Measurements from ENCODE around the gene ADAMTSL2. TPM values are rescaled to one million over a fixed set of nuclear protein-coding genes. Genes with fewer than 3 reads are reported as not detected.

The ADAMTSL2 gene
- total RNA-seq, 3 donors from 2014 or later (not counting 1 experiment from before 2014, with no cell fraction given) = not detected

GRCh38 chr9:133518706-133519449 lies 15.6 kb upstream of the ADAMTSL2 start:
- no peaks in the 10 kb centered on the region for H3K27me3 ChIP-seq (ENCODE audit: control insufficient read depth, insufficient read depth, low read length)

GRCh38 chr9:133519693-133520092 lies 14.8 kb upstream of the ADAMTSL2 start:
- Mint-ChIP-seq H3K27ac (no peak overlapping the region), H3K4me3 (no peak overlapping the region), H3K4me1 (no peaks in the 10 kb centered on the region), H3K27me3 (ENCODE audit: low read depth in 2 of 2) (no peaks in the 10 kb centered on the region), H3K9me3 (no peaks in the 10 kb centered on the region), H3K36me3 (no peaks in the 10 kb centered on the region)
- Histone ChIP-seq H3K36me3 (ENCODE audit: control insufficient read depth, insufficient read depth, low read length) (no peaks in the 10 kb centered on the region), H3K4me3 (ENCODE audit: low read length) (no peak overlapping the region), H3K4me1 (ENCODE audit: control insufficient read depth, insufficient read depth, low read length) (peaks cover 6% of the 10 kb centered on the region), H3K9me3 (ENCODE audit: control insufficient read depth, insufficient read depth, low read length) (no peaks in the 10 kb centered on the region), H3K27me3 (ENCODE audit: control insufficient read depth, insufficient read depth, low read length) (no peaks in the 10 kb centered on the region), H3K27ac (ENCODE audit: low read length) (no peak overlapping the region)
- ATAC-seq = no peak
- intact Hi-C loops (cut with micrococcal nuclease) = no loop called here
- no peak for TF ChIP-seq CTCF (IDR thresholded peaks at IDR 0.05)
- no peak for DNase-seq
- 88% methylated on average over 7 of the region's 7 CpGs for WGBS (ENCODE audit: insufficient coverage)

More at GRCh38 chr9:133518706-133519449, 15.6 kb upstream of the ADAMTSL2 start:
- ATAC-seq (no peak), DNase-seq (no peak)
- no peak overlapping the region for H3K4me3 Mint-ChIP-seq
- no peaks in the 10 kb centered on the region for H3K36me3 ChIP-seq (ENCODE audit: control insufficient read depth, insufficient read depth, low read length)
- no peaks in the 10 kb centered on the region for H3K4me1 Mint-ChIP-seq
- no peak overlapping the region for H3K27ac ChIP-seq (ENCODE audit: low read length)
- WGBS (ENCODE audit: insufficient coverage) = 93% methylated on average over 27 of the region's 27 CpGs
- H3K27ac Mint-ChIP-seq = no peak overlapping the region
- H3K36me3 Mint-ChIP-seq = no peaks in the 10 kb centered on the region
- H3K4me1 ChIP-seq (ENCODE audit: control insufficient read depth, insufficient read depth, low read length) = peaks cover 6% of the 10 kb centered on the region
- H3K27me3 Mint-ChIP-seq (ENCODE audit: low read depth in 2 of 2) = no peaks in the 10 kb centered on the region
- no peak for TF ChIP-seq CTCF (IDR thresholded peaks at IDR 0.05)
- no peaks in the 10 kb centered on the region for H3K9me3 ChIP-seq (ENCODE audit: control insufficient read depth, insufficient read depth, low read length)
- no peaks in the 10 kb centered on the region for H3K9me3 Mint-ChIP-seq
- no peak overlapping the region for H3K4me3 ChIP-seq (ENCODE audit: low read length)
- intact Hi-C loops (cut with micrococcal nuclease) = no loop called here

- 86% methylated on average over 24 of the region's 24 CpGs for WGBS (ENCODE audit: insufficient coverage)
- no peak overlapping the region for H3K4me3 Mint-ChIP-seq
- no peaks in the 10 kb centered on the region for H3K36me3 Mint-ChIP-seq
Measured at GRCh38 chr9:133520121-133520835, 14.2 kb upstream of the ADAMTSL2 start.

More at GRCh38 chr9:133520121-133520835, 14.2 kb upstream of the ADAMTSL2 start:
- Mint-ChIP-seq H3K4me1 (no peaks in the 10 kb centered on the region), H3K9me3 (no peaks in the 10 kb centered on the region), H3K27ac (no peak overlapping the region), H3K27me3 (ENCODE audit: low read depth in 2 of 2) (no peaks in the 10 kb centered on the region)
- Histone ChIP-seq H3K36me3 (ENCODE audit: control insufficient read depth, insufficient read depth, low read length) (no peaks in the 10 kb centered on the region), H3K27me3 (ENCODE audit: control insufficient read depth, insufficient read depth, low read length) (no peaks in the 10 kb centered on the region), H3K4me3 (ENCODE audit: low read length) (no peak overlapping the region), H3K9me3 (ENCODE audit: control insufficient read depth, insufficient read depth, low read length) (no peaks in the 10 kb centered on the region), H3K4me1 (ENCODE audit: control insufficient read depth, insufficient read depth, low read length) (peaks cover 6% of the 10 kb centered on the region), H3K27ac (ENCODE audit: low read length) (no peak overlapping the region)
- DNase-seq (no peak), ATAC-seq (no peak)
- TF ChIP-seq CTCF (IDR thresholded peaks at IDR 0.05) = no peak
- intact Hi-C loops (cut with micrococcal nuclease) = no loop called here

All from natural killer cell (primary cell).